ENCODE data around the gene UBN1. TPM values are rescaled to one million over a fixed set of nuclear protein-coding genes. Genes with fewer than 3 reads are reported as not detected.

The UBN1 gene
- total RNA-seq, 4 donors from 2014 or later = 56.0 to 119 (median 62.2) TPM

DNA sequence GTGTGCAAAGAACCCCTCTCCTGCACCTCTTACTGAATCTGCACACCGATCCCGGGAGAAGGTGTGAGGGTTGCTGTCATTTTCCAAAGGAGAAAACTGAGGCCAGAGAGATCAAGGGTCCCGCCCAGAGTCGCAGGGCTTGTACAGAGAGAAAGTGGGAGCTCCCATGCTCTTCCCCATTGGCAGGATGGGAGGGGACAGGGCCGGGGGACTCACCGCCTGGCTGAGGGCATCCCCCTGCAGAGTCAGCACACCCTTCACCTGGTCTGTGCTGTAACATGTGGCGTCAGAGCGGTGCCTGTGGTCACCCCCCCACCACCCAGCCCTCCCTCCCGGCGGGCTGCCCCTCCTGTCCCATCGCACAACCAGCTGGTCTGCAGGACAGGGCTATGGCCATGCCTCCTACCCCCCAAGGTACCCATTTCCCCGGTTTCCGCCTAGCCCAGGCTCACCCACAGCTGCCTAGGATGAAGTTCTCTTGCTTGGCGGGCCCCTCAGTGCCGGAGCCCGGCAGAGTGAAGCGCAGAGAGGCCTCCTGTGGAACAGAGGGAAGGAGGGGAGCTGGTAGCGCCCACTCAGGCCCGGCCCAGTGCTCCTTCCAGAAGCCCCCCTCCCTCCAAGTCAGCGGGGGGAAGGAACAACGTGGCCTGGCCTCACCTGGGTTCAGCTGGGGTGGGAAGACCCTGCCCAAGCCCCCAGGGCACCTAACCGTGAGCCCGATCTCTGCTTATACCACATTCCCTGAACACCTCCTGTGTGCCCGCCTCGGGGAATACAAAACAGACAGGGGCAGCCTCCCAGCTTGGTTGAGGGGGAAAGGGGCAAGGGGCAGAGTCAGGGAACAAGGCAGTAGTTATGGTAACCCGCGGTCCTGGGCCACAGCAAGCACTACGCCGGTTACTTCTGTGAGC is 46.0 kb upstream of the UBN1 start:
- TF ChIP-seq POLR2A (IDR thresholded peaks at IDR 0.05) = no peak
- TF ChIP-seq, protein P1, sequence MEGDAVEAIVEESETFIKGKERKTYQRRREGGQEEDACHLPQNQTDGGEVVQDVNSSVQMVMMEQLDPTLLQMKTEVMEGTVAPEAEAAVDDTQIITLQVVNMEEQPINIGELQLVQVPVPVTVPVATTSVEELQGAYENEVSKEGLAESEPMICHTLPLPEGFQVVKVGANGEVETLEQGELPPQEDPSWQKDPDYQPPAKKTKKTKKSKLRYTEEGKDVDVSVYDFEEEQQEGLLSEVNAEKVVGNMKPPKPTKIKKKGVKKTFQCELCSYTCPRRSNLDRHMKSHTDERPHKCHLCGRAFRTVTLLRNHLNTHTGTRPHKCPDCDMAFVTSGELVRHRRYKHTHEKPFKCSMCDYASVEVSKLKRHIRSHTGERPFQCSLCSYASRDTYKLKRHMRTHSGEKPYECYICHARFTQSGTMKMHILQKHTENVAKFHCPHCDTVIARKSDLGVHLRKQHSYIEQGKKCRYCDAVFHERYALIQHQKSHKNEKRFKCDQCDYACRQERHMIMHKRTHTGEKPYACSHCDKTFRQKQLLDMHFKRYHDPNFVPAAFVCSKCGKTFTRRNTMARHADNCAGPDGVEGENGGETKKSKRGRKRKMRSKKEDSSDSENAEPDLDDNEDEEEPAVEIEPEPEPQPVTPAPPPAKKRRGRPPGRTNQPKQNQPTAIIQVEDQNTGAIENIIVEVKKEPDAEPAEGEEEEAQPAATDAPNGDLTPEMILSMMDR (IDR thresholded peaks at IDR 0.05) = no peak
- H3K9me3 ChIP-seq = no peaks in the 10 kb centered on the region
- peak overlapping the region; percentile 72 to 96 (median 82) for H3K4me3 ChIP-seq
- DNase-seq = no peak
- H3K4me1 ChIP-seq = peaks cover 6 to 25% (median 8%) of the 10 kb centered on the region in 4 donors
- H3K36me3 ChIP-seq = peaks cover 0 to 41% (median 0%) of the 10 kb centered on the region in 3 donors
- H3K27ac ChIP-seq = peak overlapping the region; percentile 81 to 99 (median 92)
- no peaks in the 10 kb centered on the region for H3K27me3 ChIP-seq

DNA sequence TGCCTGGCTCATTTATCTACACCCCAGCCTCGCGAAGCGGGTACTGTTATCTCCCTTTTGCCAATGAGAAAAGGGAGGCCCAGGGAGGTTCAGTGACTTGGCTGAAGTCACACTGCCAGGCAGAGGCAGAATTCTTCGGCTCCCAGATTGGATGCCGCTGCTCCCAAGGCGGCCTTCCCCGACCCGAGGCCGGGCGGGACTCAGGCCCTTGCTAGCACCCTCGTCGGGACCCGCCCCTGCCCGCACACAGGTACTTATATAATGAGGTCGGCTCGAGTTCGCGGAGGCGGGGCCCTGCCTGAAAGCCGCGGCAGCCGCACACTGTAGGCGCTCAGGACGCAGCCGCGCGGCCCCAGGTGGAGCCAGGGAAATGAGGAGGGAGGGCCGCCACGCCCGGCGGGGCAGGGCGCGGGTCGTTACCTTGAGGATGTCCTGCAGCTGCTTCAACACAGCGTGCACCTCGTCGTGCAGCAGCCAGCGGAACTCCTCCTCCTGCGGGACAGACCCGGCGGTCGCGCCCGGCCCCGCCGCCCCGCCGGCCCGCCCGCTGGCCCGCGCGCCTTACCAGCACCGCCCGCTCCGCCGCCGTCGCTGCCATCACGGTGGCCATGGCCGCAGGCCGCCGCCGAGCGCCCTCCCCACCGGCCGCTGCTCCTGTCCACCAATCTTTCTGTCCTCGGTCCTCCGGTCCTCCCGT is 45.2 kb upstream of the UBN1 start, which contains the start of gene ROGDI:
TSS of gene ROGDI (minus strand) at position 672 of the 697 bp plus-strand sequence. CDS start at position 610, 62 bp downstream.
- H3K27ac ChIP-seq = peak within 1 kb of the TSS; percentile 81 to 99 (median 92)
- H3K27me3 ChIP-seq = no peaks in the 10 kb centered on the region
- DNase-seq = peak; percentile 93 to 97 (median 97)
- TF ChIP-seq POLR2A (IDR thresholded peaks at IDR 0.05) = peak; percentile 80 to 86
- TF ChIP-seq, protein P1 (IDR thresholded peaks at IDR 0.05) = no peak
- peaks cover 0 to 46% (median 0%) of the 10 kb centered on the region in 3 donors for H3K36me3 ChIP-seq
- H3K9me3 ChIP-seq = no peaks in the 10 kb centered on the region
- H3K4me3 ChIP-seq = peak within 1 kb of the TSS; percentile 72 to 96 (median 82)
- peaks cover 6 to 25% (median 8%) of the 10 kb centered on the region in 4 donors for H3K4me1 ChIP-seq

DNA sequence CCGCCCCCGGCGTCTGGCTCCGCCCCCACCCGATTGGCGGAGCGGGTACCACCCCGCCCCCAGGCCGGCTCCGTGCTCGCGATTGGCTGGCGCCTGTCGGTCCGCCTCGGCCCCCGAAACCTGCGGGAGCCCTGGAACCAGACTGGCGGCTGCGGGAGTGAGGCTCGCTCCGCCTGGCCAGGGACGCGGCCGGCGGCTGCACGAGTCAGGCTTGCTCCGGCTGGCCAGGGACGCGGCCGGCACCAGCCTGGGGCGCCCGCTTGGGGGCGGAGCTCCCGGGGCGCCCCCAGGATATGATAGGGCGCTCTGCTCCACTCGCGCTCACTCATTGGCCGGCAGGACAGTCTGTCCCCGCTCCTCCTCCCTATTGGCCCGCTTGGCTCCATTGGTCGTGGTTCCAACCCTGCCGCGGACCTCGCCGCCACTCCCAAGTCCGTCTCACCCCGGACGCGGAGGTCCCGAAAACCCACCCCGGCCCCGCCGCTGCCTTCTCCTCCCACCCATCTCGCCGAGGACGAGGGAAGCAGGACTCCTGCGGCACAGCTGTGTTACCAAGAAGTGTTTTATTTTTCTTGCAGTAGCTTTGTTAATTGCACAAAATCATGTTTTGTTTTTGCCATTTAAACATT is 44.5 kb upstream of the UBN1 start:
- Histone ChIP-seq H3K36me3 (peaks cover 0 to 47% (median 0%) of the 10 kb centered on the region in 3 donors), H3K4me1 (peaks cover 6 to 25% (median 8%) of the 10 kb centered on the region in 4 donors)
- TF ChIP-seq POLR2A (IDR thresholded peaks at IDR 0.05) = peak in 1 of 2 donors; percentile 20
- TF ChIP-seq, protein P1 (IDR thresholded peaks at IDR 0.05) = peak; percentile 11 to 52 (median 33)

DNA sequence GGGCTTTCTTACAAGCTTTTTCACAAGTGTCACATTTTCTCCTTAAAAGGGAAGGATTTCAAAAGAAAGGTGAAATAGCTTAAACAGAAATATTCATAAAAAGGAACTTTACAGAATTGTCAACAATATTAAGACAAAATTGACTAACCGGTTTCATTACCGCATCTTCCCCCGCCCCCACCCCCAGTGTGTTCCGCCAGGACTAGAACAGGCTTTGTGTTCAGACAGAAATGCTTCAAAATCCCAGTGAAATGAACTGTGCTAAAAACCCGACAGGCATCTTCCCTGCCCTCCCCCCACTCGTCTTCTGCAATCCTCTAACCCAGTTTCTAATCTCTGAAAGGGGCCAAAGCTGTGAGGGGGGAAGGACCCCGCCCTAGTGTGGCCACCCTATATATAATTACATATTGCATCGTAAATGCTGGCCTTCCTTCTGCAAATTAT is 43.9 kb upstream of the UBN1 start:
- Histone ChIP-seq H3K27ac (peak overlapping the region in 2 of 4 donors; percentile 81 to 89), H3K4me3 (peak overlapping the region in 2 of 4 donors; percentile 77 to 88), H3K4me1 (peaks cover 6 to 25% (median 8%) of the 10 kb centered on the region in 4 donors), H3K9me3 (no peaks in the 10 kb centered on the region), H3K27me3 (no peaks in the 10 kb centered on the region), H3K36me3 (peaks cover 0 to 47% (median 0%) of the 10 kb centered on the region in 3 donors)
- no peak for TF ChIP-seq POLR2A (IDR thresholded peaks at IDR 0.05)
- TF ChIP-seq, protein P1 (IDR thresholded peaks at IDR 0.05) = no peak
- DNase-seq = no peak

More for the DNA sequence above, 44.5 kb upstream of the UBN1 start:
- no peaks in the 10 kb centered on the region for H3K9me3 ChIP-seq
- peak overlapping the region; percentile 81 to 99 (median 92) for H3K27ac ChIP-seq
- peak; percentile 89 to 96 (median 96) for DNase-seq
- no peaks in the 10 kb centered on the region for H3K27me3 ChIP-seq
- peak overlapping the region; percentile 72 to 96 (median 82) for H3K4me3 ChIP-seq

Data from Peyer's patch (tissue), 4 donors.